Nephron (organoid): Measurements from ENCODE around the gene CLNK.

ENCODE experiments used
- H3K27ac Mint-ChIP-seq, 3 experiments: 2 replicates each; pipeline ENCODE4 v1.8.0; 2020; ENCODE audit warnings: mixed read lengths in 3 of 3, mild to moderate bottlenecking in 2 of 3, moderate library complexity in 1 of 3
- H3K27me3 Mint-ChIP-seq: 2 replicates; pipeline ENCODE4 v1.8.0; 2021; ENCODE audit warnings: low read depth, mild to moderate bottlenecking, moderate library complexity, mixed read lengths
- H3K36me3 Mint-ChIP-seq: 2 replicates; pipeline ENCODE4 v1.8.0; 2020; ENCODE audit warnings: low read depth, mixed read lengths
- H3K4me1 Mint-ChIP-seq: 2 replicates; pipeline ENCODE4 v1.8.0; 2020; ENCODE audit warnings: mixed read lengths
- H3K4me3 Mint-ChIP-seq, 3 experiments: 2 replicates each; pipeline ENCODE4 v1.8.0; 2020; ENCODE audit warnings: mild to moderate bottlenecking in 3 of 3, mixed read lengths in 3 of 3, moderate library complexity in 2 of 3
- H3K9me3 Mint-ChIP-seq: 2 replicates; pipeline ENCODE4 v1.8.0; 2020; ENCODE audit warnings: mixed read lengths
- CTCF ChIP-seq, 3 experiments: fragments of 200-600 bp; sonication (generic); IDR thresholded peaks; one replicate each; pipeline ENCODE4 v1.5.0; 2021; ENCODE audit warnings: antibody characterized with exemption in 3 of 3; ENCODE audit not compliant: unreplicated experiment in 3 of 3

CLNK gene

GRCh38 chr4:10670321-10670720 lies 14.2 kb downstream of the CLNK start:
- Mint-ChIP-seq H3K9me3 (no peaks in the 10 kb centered on the region), H3K27me3 (peaks cover 14% of the 10 kb centered on the region), H3K27ac (no peak overlapping the region), H3K4me1 (no peaks in the 10 kb centered on the region), H3K4me3 (no peak overlapping the region), H3K36me3 (no peaks in the 10 kb centered on the region)
- no peak for TF ChIP-seq CTCF (IDR thresholded peaks at IDR 0.05; ENCODE audit: unreplicated experiment in 3 of 3)

- no peak for TF ChIP-seq CTCF (IDR thresholded peaks at IDR 0.05; ENCODE audit: unreplicated experiment in 3 of 3)
- Mint-ChIP-seq H3K36me3 (no peaks in the 10 kb centered on the region), H3K4me3 (no peak overlapping the region), H3K27ac (no peak overlapping the region), H3K27me3 (peaks cover 14% of the 10 kb centered on the region), H3K9me3 (no peaks in the 10 kb centered on the region), H3K4me1 (no peaks in the 10 kb centered on the region)
Observed at GRCh38 chr4:10667701-10668326, 16.8 kb downstream of the CLNK start.

- TF ChIP-seq CTCF (IDR thresholded peaks at IDR 0.05; ENCODE audit: unreplicated experiment in 3 of 3): no peak
- no peak overlapping the region for H3K27ac Mint-ChIP-seq
- no peaks in the 10 kb centered on the region for H3K4me1 Mint-ChIP-seq
- no peak overlapping the region for H3K4me3 Mint-ChIP-seq
- no peaks in the 10 kb centered on the region for H3K9me3 Mint-ChIP-seq
- no peaks in the 10 kb centered on the region for H3K36me3 Mint-ChIP-seq
- peaks cover 14% of the 10 kb centered on the region for H3K27me3 Mint-ChIP-seq
Observed at GRCh38 chr4:10666616-10667015, 18.0 kb downstream of the CLNK start.

- Mint-ChIP-seq H3K4me1 (no peaks in the 10 kb centered on the region), H3K27me3 (peaks cover 14% of the 10 kb centered on the region), H3K27ac (no peak overlapping the region), H3K9me3 (no peaks in the 10 kb centered on the region), H3K36me3 (no peaks in the 10 kb centered on the region), H3K4me3 (no peak overlapping the region)
- no peak for TF ChIP-seq CTCF (IDR thresholded peaks at IDR 0.05; ENCODE audit: unreplicated experiment in 3 of 3)
Observed at GRCh38 chr4:10664408-10664807, 20.2 kb downstream of the CLNK start.

- H3K27ac Mint-ChIP-seq: no peak overlapping the region
- no peak overlapping the region for H3K4me3 Mint-ChIP-seq
- no peaks in the 10 kb centered on the region for H3K9me3 Mint-ChIP-seq
- no peaks in the 10 kb centered on the region for H3K36me3 Mint-ChIP-seq
- TF ChIP-seq CTCF (IDR thresholded peaks at IDR 0.05; ENCODE audit: unreplicated experiment in 3 of 3): no peak
- no peaks in the 10 kb centered on the region for H3K4me1 Mint-ChIP-seq
- peaks cover 7% of the 10 kb centered on the region for H3K27me3 Mint-ChIP-seq
Observed at GRCh38 chr4:10662937-10663336, 21.6 kb downstream of the CLNK start.

GRCh38 chr4:10661047-10661446 lies 23.5 kb downstream of the CLNK start:
- Mint-ChIP-seq H3K9me3 (no peaks in the 10 kb centered on the region), H3K4me1 (no peaks in the 10 kb centered on the region), H3K36me3 (no peaks in the 10 kb centered on the region), H3K27me3 (no peaks in the 10 kb centered on the region), H3K27ac (no peak overlapping the region), H3K4me3 (no peak overlapping the region)
- no peak for TF ChIP-seq CTCF (IDR thresholded peaks at IDR 0.05; ENCODE audit: unreplicated experiment in 3 of 3)
